ENCODE measurements around the gene TIMM13. TPM values are rescaled to one million over a fixed set of nuclear protein-coding genes. Genes with fewer than 3 reads are reported as not detected.

Gene TIMM13
- total RNA-seq, 1 experiment from 2014 or later, result 129 TPM

DNA sequence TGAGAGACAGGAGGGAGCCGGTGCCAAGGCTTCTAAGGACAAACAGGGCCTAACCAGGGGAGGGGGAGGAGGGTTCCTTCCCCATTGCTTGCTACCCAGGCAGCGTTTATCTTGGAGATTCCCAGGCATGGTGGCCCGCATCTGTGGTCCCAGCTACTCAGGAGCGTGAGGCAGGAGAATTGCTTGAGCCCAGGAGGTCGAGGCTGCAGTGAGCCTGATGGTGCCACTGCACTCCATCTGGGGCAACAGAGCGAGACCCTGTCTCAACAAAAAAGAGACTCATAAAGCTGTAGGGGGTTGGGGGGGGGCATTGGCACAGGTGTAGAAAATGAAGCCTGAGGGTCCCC is 11.4 kb downstream of the TIMM13 start:
- DNase-seq (no peak), ATAC-seq (no peak)
- ChIA-PET CTCF (no interaction called here), POLR2A (ENCODE audit: unreplicated experiment) (no interaction called here)
- no peaks in the 10 kb centered on the region for H4K20me1 ChIP-seq (ENCODE audit: low read length)
- no peak overlapping the region for H3K4me2 ChIP-seq (ENCODE audit: low read length)
- BruUV-seq (replicated peaks), result no TSS peak
- no peak overlapping the region for H3K4me3 ChIP-seq (ENCODE audit: low read length)
- H3K9me2 ChIP-seq (replicated peaks; ENCODE audit: low read length), result no peaks in the 10 kb centered on the region
- no peak overlapping the region for H2AFZ ChIP-seq (ENCODE audit: low read length)
- H3K27me3 ChIP-seq (ENCODE audit: low read length), result no peaks in the 10 kb centered on the region
- no peak overlapping the region for H3K27ac ChIP-seq (ENCODE audit: low read length)
- H3F3A ChIP-seq (ENCODE audit: low read length, unreplicated experiment), result no peaks in the 10 kb centered on the region
- no peaks in the 10 kb centered on the region for H3K36me3 ChIP-seq (ENCODE audit: low read depth, low read length)
- no peaks in the 10 kb centered on the region for H3K79me2 ChIP-seq (ENCODE audit: low read length)
- intact Hi-C loops (cut with micrococcal nuclease), result no loop called here
- H3K9ac ChIP-seq (ENCODE audit: low read length), result no peak overlapping the region
- TF ChIP-seq EZH2phosphoT487 (IDR thresholded peaks at IDR 0.05; ENCODE audit: borderline replicate concordance, low read length) (no peak), EZH2 (IDR thresholded peaks at IDR 0.05; ENCODE audit: low read length, unreplicated experiment) (no peak)
- TF ChIP-seq, protein P1, sequence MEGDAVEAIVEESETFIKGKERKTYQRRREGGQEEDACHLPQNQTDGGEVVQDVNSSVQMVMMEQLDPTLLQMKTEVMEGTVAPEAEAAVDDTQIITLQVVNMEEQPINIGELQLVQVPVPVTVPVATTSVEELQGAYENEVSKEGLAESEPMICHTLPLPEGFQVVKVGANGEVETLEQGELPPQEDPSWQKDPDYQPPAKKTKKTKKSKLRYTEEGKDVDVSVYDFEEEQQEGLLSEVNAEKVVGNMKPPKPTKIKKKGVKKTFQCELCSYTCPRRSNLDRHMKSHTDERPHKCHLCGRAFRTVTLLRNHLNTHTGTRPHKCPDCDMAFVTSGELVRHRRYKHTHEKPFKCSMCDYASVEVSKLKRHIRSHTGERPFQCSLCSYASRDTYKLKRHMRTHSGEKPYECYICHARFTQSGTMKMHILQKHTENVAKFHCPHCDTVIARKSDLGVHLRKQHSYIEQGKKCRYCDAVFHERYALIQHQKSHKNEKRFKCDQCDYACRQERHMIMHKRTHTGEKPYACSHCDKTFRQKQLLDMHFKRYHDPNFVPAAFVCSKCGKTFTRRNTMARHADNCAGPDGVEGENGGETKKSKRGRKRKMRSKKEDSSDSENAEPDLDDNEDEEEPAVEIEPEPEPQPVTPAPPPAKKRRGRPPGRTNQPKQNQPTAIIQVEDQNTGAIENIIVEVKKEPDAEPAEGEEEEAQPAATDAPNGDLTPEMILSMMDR (conservative IDR thresholded peaks at IDR 0.05; ENCODE audit: low read depth, low read length), result no peak
- no peaks in the 10 kb centered on the region for H3K4me1 ChIP-seq (ENCODE audit: insufficient read depth, low read length)
- H3K9me3 ChIP-seq (ENCODE audit: low read length), result no peaks in the 10 kb centered on the region

DNA sequence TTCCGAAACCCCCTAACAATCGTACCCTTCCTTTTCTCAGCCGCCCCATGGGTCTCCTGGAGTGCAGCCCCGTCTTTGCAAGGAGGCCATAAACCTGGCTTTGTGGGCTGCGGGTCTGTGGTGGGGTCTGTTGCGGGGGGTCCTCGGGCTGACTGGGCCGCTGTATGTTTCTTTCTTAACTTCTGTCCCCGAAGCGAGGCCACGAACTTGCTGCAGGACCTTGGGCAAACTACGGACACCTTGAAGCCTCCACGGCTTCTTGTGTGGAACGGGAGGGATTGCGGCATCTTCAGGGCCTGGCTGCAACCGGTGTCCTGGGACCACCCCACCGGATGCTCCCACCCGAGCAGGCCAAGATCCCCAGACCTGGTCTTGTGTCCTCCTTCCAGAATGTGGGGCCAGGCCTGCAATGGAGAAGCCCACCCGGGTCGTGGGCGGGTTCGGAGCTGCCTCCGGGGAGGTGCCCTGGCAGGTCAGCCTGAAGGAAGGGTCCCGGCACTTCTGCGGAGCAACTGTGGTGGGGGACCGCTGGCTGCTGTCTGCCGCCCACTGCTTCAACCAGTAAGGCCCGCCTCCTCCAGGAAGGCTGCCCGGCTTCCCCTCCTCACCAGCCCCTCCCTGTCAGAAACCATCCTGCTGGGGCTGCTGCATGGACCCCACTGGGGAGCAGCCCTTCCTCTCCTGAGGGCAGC is 12.0 kb downstream of the TIMM13 start:
- ATAC-seq (no peak), DNase-seq (no peak)
- no TSS peak for BruUV-seq (replicated peaks)
- TF ChIP-seq EZH2phosphoT487 (IDR thresholded peaks at IDR 0.05; ENCODE audit: borderline replicate concordance, low read length), result no peak
- TF ChIP-seq, protein P1 (conservative IDR thresholded peaks at IDR 0.05; ENCODE audit: low read depth, low read length), result no peak
- no peak for TF ChIP-seq EZH2 (IDR thresholded peaks at IDR 0.05; ENCODE audit: low read length, unreplicated experiment)
- no peak overlapping the region for H3K27ac ChIP-seq (ENCODE audit: low read length)
- no peaks in the 10 kb centered on the region for H3K4me1 ChIP-seq (ENCODE audit: insufficient read depth, low read length)
- no peaks in the 10 kb centered on the region for H3K79me2 ChIP-seq (ENCODE audit: low read length)
- H3K9me3 ChIP-seq (ENCODE audit: low read length), result no peaks in the 10 kb centered on the region
- H3K4me3 ChIP-seq (ENCODE audit: low read length), result no peak overlapping the region
- POLR2A ChIA-PET (ENCODE audit: unreplicated experiment), result no interaction called here
- no peaks in the 10 kb centered on the region for H3K36me3 ChIP-seq (ENCODE audit: low read depth, low read length)
- intact Hi-C loops (cut with micrococcal nuclease), result no loop called here
- CTCF ChIA-PET, result no interaction called here
- H4K20me1 ChIP-seq (ENCODE audit: low read length), result no peaks in the 10 kb centered on the region
- H2AFZ ChIP-seq (ENCODE audit: low read length), result no peak overlapping the region
- H3K9ac ChIP-seq (ENCODE audit: low read length), result no peak overlapping the region
- no peak overlapping the region for H3K4me2 ChIP-seq (ENCODE audit: low read length)
- H3F3A ChIP-seq (ENCODE audit: low read length, unreplicated experiment), result no peaks in the 10 kb centered on the region
- H3K9me2 ChIP-seq (replicated peaks; ENCODE audit: low read length), result no peaks in the 10 kb centered on the region
- no peaks in the 10 kb centered on the region for H3K27me3 ChIP-seq (ENCODE audit: low read length)

DNA sequence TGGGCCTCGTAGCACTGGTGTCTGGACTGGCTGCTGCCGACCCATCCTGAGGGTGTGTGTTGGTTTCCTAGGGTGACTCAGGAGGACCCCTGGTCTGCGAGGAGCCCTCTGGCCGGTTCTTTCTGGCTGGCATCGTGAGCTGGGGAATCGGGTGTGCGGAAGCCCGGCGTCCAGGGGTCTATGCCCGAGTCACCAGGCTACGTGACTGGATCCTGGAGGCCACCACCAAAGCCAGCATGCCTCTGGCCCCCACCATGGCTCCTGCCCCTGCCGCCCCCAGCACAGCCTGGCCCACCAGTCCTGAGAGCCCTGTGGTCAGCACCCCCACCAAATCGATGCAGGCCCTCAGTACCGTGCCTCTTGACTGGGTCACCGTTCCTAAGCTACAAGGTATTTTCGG is 13.8 kb downstream of the TIMM13 start:
- no peaks in the 10 kb centered on the region for H3F3A ChIP-seq (ENCODE audit: low read length, unreplicated experiment)
- H3K9me2 ChIP-seq (replicated peaks; ENCODE audit: low read length), result no peaks in the 10 kb centered on the region
- H3K9me3 ChIP-seq (ENCODE audit: low read length), result no peaks in the 10 kb centered on the region
- H4K20me1 ChIP-seq (ENCODE audit: low read length), result no peaks in the 10 kb centered on the region
- H3K4me1 ChIP-seq (ENCODE audit: insufficient read depth, low read length), result no peaks in the 10 kb centered on the region
- BruUV-seq (replicated peaks), result TSS peak; percentile 19
- no peak overlapping the region for H3K27ac ChIP-seq (ENCODE audit: low read length)
- H3K4me2 ChIP-seq (ENCODE audit: low read length), result no peak overlapping the region
- no peak overlapping the region for H3K4me3 ChIP-seq (ENCODE audit: low read length)
- POLR2A ChIA-PET (ENCODE audit: unreplicated experiment), result no interaction called here
- H3K27me3 ChIP-seq (ENCODE audit: low read length), result no peaks in the 10 kb centered on the region
- no peaks in the 10 kb centered on the region for H3K36me3 ChIP-seq (ENCODE audit: low read depth, low read length)
- DNase-seq (no peak), ATAC-seq (no peak)
- H3K9ac ChIP-seq (ENCODE audit: low read length), result no peak overlapping the region
- TF ChIP-seq, protein P1 (conservative IDR thresholded peaks at IDR 0.05; ENCODE audit: low read depth, low read length), result no peak
- TF ChIP-seq EZH2 (IDR thresholded peaks at IDR 0.05; ENCODE audit: low read length, unreplicated experiment), result no peak
- no peak for TF ChIP-seq EZH2phosphoT487 (IDR thresholded peaks at IDR 0.05; ENCODE audit: borderline replicate concordance, low read length)
- H3K79me2 ChIP-seq (ENCODE audit: low read length), result no peaks in the 10 kb centered on the region
- intact Hi-C loops (cut with micrococcal nuclease), result no loop called here
- CTCF ChIA-PET, result no interaction called here
- no peak overlapping the region for H2AFZ ChIP-seq (ENCODE audit: low read length)

All from PC-3 (cell line).